Ammon's horn (tissue), 1 donor: ENCODE measurements around the gene MRPL49.
"Not testable (repeated sequence)": the region's sequence is repeated elsewhere in the genome, so short reads cannot be mapped to it uniquely, and the experiment has no call there.

Experiments used
- DNase-seq: peaks from one replicate; pipeline ENCODE4 v3.0.0-alpha.2; 2016; ENCODE audit warnings: low spot score

Gene MRPL49

GRCh38 chr11:65132988-65133700 lies 11.0 kb downstream of the MRPL49 start:
- no peak for DNase-seq

- DNase-seq: no peak
These were observed 11.6 kb downstream of the MRPL49 start for GRCh38 chr11:65133724-65134123.

- peak; percentile 93 for DNase-seq
These were observed 12.3 kb downstream of the MRPL49 start, which contains the start of gene SYVN1 for GRCh38 chr11:65134240-65134951. Gene SYVN1, minus strand, starts transcription at chr11:65134519. Its CDS starts 918 bp downstream, at chr11:65133601.

- DNase-seq: peak; percentile 95
These were observed 13.0 kb downstream of the MRPL49 start for GRCh38 chr11:65134952-65135632.

GRCh38 chr11:65135633-65136145 lies 13.6 kb downstream of the MRPL49 start:
- no peak for DNase-seq

GRCh38 chr11:65136515-65137096 lies 14.5 kb downstream of the MRPL49 start:
- no peak for DNase-seq

- no peak for DNase-seq
These were observed 19.9 kb downstream of the MRPL49 start for GRCh38 chr11:65141896-65142494.

GRCh38 chr11:65147352-65148075 lies 25.4 kb downstream of the MRPL49 start:
- no peak for DNase-seq

- no peak for DNase-seq
These were observed 26.5 kb downstream of the MRPL49 start for GRCh38 chr11:65148657-65149056.

- not testable (repeated sequence) for DNase-seq
These were observed 28.0 kb downstream of the MRPL49 start for GRCh38 chr11:65150131-65150508.

GRCh38 chr11:65150509-65151299 lies 28.6 kb downstream of the MRPL49 start:
- DNase-seq: peak; percentile 78

- no peak for DNase-seq
These were observed 29.3 kb downstream of the MRPL49 start for GRCh38 chr11:65151331-65151899.

GRCh38 chr11:65152122-65152521 lies 30.0 kb downstream of the MRPL49 start:
- no peak for DNase-seq

GRCh38 chr11:65156256-65156655 lies 34.1 kb downstream of the MRPL49 start:
- no peak for DNase-seq

GRCh38 chr11:65156926-65157325 lies 34.8 kb downstream of the MRPL49 start:
- no peak for DNase-seq

GRCh38 chr11:65157336-65157735 lies 35.2 kb downstream of the MRPL49 start:
- DNase-seq: no peak

- DNase-seq: no peak
These were observed 36.9 kb downstream of the MRPL49 start for GRCh38 chr11:65159012-65159411.

GRCh38 chr11:65160643-65161042 lies 38.5 kb downstream of the MRPL49 start:
- DNase-seq: no peak

GRCh38 chr11:65163684-65164083 lies 41.6 kb downstream of the MRPL49 start:
- DNase-seq: no peak
